HepG2 (cell line): ENCODE data around the gene CSDE1. TPM values are rescaled to one million over a fixed set of nuclear protein-coding genes. Genes with fewer than 3 reads are reported as not detected.

ENCODE experiments used
- KLF11 ChIP-seq: IDR thresholded peaks from 2 replicates; pipeline ENCODE4 v1.6.1; 2016; ENCODE audit warnings: missing compliant biosample characterization
- MAFK ChIP-seq, 2 experiments: IDR thresholded peaks in 1 of 2; conservative IDR thresholded peaks in 1 of 2; 2 replicates each; pipeline ENCODE4 v1.6.1; 2011; ENCODE audit warnings: improper control_type of control experiment in 2 of 2, low read length in 2 of 2
- PHF8 ChIP-seq: sonication (generic); formaldehyde crosslinking; IDR thresholded peaks from 2 replicates; pipeline ENCODE4 v1.5.0; 2020; ENCODE audit warnings: missing genetic modification reagents
- PRDM15 ChIP-seq: sonication (generic); formaldehyde crosslinking; IDR thresholded peaks from 2 replicates; pipeline ENCODE4 v1.4.0; 2020; ENCODE audit warnings: missing genetic modification reagents
- SNAPC5 ChIP-seq: sonication (generic); formaldehyde crosslinking; IDR thresholded peaks from 2 replicates; pipeline ENCODE4 v1.8.1; 2023; ENCODE audit warnings: mild to moderate bottlenecking, missing genetic modification reagents, borderline replicate concordance
- TERF1 ChIP-seq: sonication (generic); formaldehyde crosslinking; IDR thresholded peaks from 2 replicates; pipeline ENCODE4 v1.8.0; 2022; ENCODE audit warnings: mild to moderate bottlenecking, missing genetic modification reagents, moderate library complexity
- ZBTB7A ChIP-seq: sonication (generic); formaldehyde crosslinking; IDR thresholded peaks from 2 replicates; pipeline ENCODE4 v1.8.0; 2022; ENCODE audit warnings: mild to moderate bottlenecking, missing genetic modification reagents
- polyA plus RNA-seq, 8 experiments: library from polyadenylated mRNA; depleted of rRNA in 3 of 8; stranded (reverse) in 7 of 8; unstranded in 1 of 8; fragments of >200 nt; fragmentation: Illumina TruSeq in 4 of 8; extraction: Trizol in 4 of 8; gene quantifications; 2 replicates each; pipeline versions ENCODE4 v1.2.1 to v1.2.3, GENCODE V29; 2011 to 2016; ENCODE audit warnings: low read depth in 4 of 8, missing spikeins in 1 of 8, mixed read lengths in 1 of 8; ENCODE audit not compliant: insufficient read depth in 1 of 8
- total RNA-seq, 5 experiments: library from RNA; depleted of rRNA; stranded (reverse); fragments of >200 nt; fragmentation: Illumina TruSeq; extraction: Trizol; gene quantifications; 2 replicates each; pipeline ENCODE4 v1.2.3, GENCODE V29; 2016; ENCODE audit warnings: low read depth in 1 of 5

The CSDE1 gene
- total and polyA plus RNA-seq, 2 of the 13 experiments (the other 11 are each of a cell fraction or from before 2014, with no cell fraction given): 150 to 313 TPM

GRCh38 chr1:114669562-114670082, 88.2 kb downstream of the CSDE1 start, which contains the start of gene DENND2C (continued):
- TF ChIP-seq TERF1 (CRISPR knock-in tag) (no peak), KLF11 (CRISPR knock-in tag) (no peak), MAFK (conservative IDR thresholded peaks at IDR 0.05 in 1 of 2, IDR thresholded peaks at IDR 0.05 in 1 of 2; ENCODE audit: low read length in 2 of 2) (no peak), PRDM15 (CRISPR knock-in tag) (no peak), SNAPC5 (CRISPR knock-in tag) (no peak), ZBTB7A (CRISPR knock-in tag) (peak; percentile 47; the same call in 1 of the 2 replicates), PHF8 (CRISPR knock-in tag) (peak; percentile 5; the same call in 1 of the 2 replicates)
